Rectal smooth muscle tissue (tissue), 1 donor: ENCODE data around the gene NR4A3.
A peak's percentile ranks its signal among the peaks of the same experiment; 100 is the strongest.

Experiments
- H3K27ac ChIP-seq: one replicate; pipeline ENCODE4 v1.7.0; 2013; ENCODE audit warnings: low read depth, low read length, inconsistent platforms
- H3K27me3 ChIP-seq: one replicate; pipeline ENCODE4 v1.7.0; 2013; ENCODE audit warnings: low read length; ENCODE audit not compliant: control insufficient read depth, insufficient read depth
- H3K36me3 ChIP-seq: one replicate; pipeline ENCODE4 v1.7.0; 2013; ENCODE audit warnings: low read length; ENCODE audit not compliant: control insufficient read depth, insufficient read depth
- H3K4me1 ChIP-seq: one replicate; pipeline ENCODE4 v1.7.0; 2013; ENCODE audit warnings: low read length; ENCODE audit not compliant: control insufficient read depth, insufficient read depth
- H3K4me3 ChIP-seq: one replicate; pipeline ENCODE4 v1.7.0; 2013; ENCODE audit warnings: low read length
- H3K9ac ChIP-seq: one replicate; pipeline ENCODE4 v1.7.0; 2013; ENCODE audit warnings: low read length

The NR4A3 gene

GRCh38 chr9:99819123-99819855 is 2.4 kb upstream of the NR4A3 start:
- Histone ChIP-seq H3K27me3 (peaks cover 4% of the 10 kb centered on the region), H3K4me3 (peak overlapping the region; percentile 69), H3K9ac (peak overlapping the region; percentile 4), H3K4me1 (peaks cover 14% of the 10 kb centered on the region), H3K27ac (peak overlapping the region; percentile 97), H3K36me3 (no peaks in the 10 kb centered on the region)

- peak overlapping the region; percentile 95 for H3K4me3 ChIP-seq
- peaks cover 9% of the 10 kb centered on the region for H3K27me3 ChIP-seq
- peak overlapping the region; percentile 97 for H3K27ac ChIP-seq
- H3K36me3 ChIP-seq: no peaks in the 10 kb centered on the region
- H3K4me1 ChIP-seq: peaks cover 17% of the 10 kb centered on the region
- no peak overlapping the region for H3K9ac ChIP-seq
These were observed 1.6 kb upstream of the NR4A3 start for GRCh38 chr9:99819856-99820684.

- Histone ChIP-seq H3K9ac (peak overlapping the region; percentile 45), H3K27me3 (peaks cover 14% of the 10 kb centered on the region), H3K27ac (peak overlapping the region; percentile 95), H3K4me3 (peak overlapping the region; percentile 95), H3K4me1 (peaks cover 17% of the 10 kb centered on the region), H3K36me3 (no peaks in the 10 kb centered on the region)
These were observed 845 bp upstream of the NR4A3 start for GRCh38 chr9:99820685-99821395.

- Histone ChIP-seq H3K36me3 (no peaks in the 10 kb centered on the region), H3K4me3 (peak overlapping the region; percentile 95), H3K4me1 (peaks cover 17% of the 10 kb centered on the region), H3K27me3 (peaks cover 14% of the 10 kb centered on the region), H3K9ac (peak overlapping the region; percentile 90), H3K27ac (peak overlapping the region; percentile 95)
These were observed 572 bp downstream of the NR4A3 start for GRCh38 chr9:99822109-99822805.

GRCh38 chr9:99822806-99823591 is 1.3 kb downstream of the NR4A3 start:
- Histone ChIP-seq H3K9ac (peak overlapping the region; percentile 42), H3K36me3 (no peaks in the 10 kb centered on the region), H3K27me3 (peaks cover 14% of the 10 kb centered on the region), H3K4me1 (peaks cover 17% of the 10 kb centered on the region), H3K4me3 (peak overlapping the region; percentile 95), H3K27ac (peak overlapping the region; percentile 95)

- Histone ChIP-seq H3K4me1 (peaks cover 12% of the 10 kb centered on the region), H3K27ac (no peak overlapping the region)
These were observed 2.1 kb downstream of the NR4A3 start for GRCh38 chr9:99823681-99824377.

GRCh38 chr9:99824378-99825171 is 2.9 kb downstream of the NR4A3 start:
- Histone ChIP-seq H3K4me1 (peaks cover 9% of the 10 kb centered on the region), H3K27me3 (peaks cover 14% of the 10 kb centered on the region), H3K9ac (no peak overlapping the region), H3K27ac (no peak overlapping the region), H3K36me3 (no peaks in the 10 kb centered on the region), H3K4me3 (peak overlapping the region; percentile 95)

More at GRCh38 chr9:99823681-99824377, 2.1 kb downstream of the NR4A3 start:
- H3K4me3 ChIP-seq: peak overlapping the region; percentile 95
- no peaks in the 10 kb centered on the region for H3K36me3 ChIP-seq
- peaks cover 14% of the 10 kb centered on the region for H3K27me3 ChIP-seq
- H3K9ac ChIP-seq: no peak overlapping the region

- H3K4me3 ChIP-seq: peak overlapping the region; percentile 95
- no peaks in the 10 kb centered on the region for H3K36me3 ChIP-seq
- no peak overlapping the region for H3K9ac ChIP-seq
- H3K27me3 ChIP-seq: peaks cover 14% of the 10 kb centered on the region
- no peak overlapping the region for H3K27ac ChIP-seq
- H3K4me1 ChIP-seq: peaks cover 7% of the 10 kb centered on the region
These were observed 3.7 kb downstream of the NR4A3 start for GRCh38 chr9:99825172-99826046.

GRCh38 chr9:99826579-99826978 is 4.9 kb downstream of the NR4A3 start:
- no peaks in the 10 kb centered on the region for H3K36me3 ChIP-seq
- no peak overlapping the region for H3K4me3 ChIP-seq
- H3K9ac ChIP-seq: no peak overlapping the region
- H3K27ac ChIP-seq: no peak overlapping the region
- peaks cover 5% of the 10 kb centered on the region for H3K4me1 ChIP-seq
- H3K27me3 ChIP-seq: peaks cover 14% of the 10 kb centered on the region

- Histone ChIP-seq H3K4me1 (peaks cover 2% of the 10 kb centered on the region), H3K27me3 (peaks cover 14% of the 10 kb centered on the region), H3K27ac (no peak overlapping the region), H3K9ac (no peak overlapping the region), H3K36me3 (no peaks in the 10 kb centered on the region), H3K4me3 (no peak overlapping the region)
These were observed 5.6 kb downstream of the NR4A3 start for GRCh38 chr9:99827244-99827643.
